ENCODE data around the gene EPN1. TPM values are rescaled to one million over a fixed set of nuclear protein-coding genes. Genes with fewer than 3 reads are reported as not detected.

The EPN1 gene
- polyA plus RNA-seq, 1 of the 3 experiments (the other 2 are of a cell fraction): 134 TPM

- H3K4me3 ChIP-seq (ENCODE audit: low read depth in 2 of 2, low read length in 1 of 2): no peak overlapping the region
- H3K9ac ChIP-seq: no peak overlapping the region
- TF ChIP-seq, protein P1, sequence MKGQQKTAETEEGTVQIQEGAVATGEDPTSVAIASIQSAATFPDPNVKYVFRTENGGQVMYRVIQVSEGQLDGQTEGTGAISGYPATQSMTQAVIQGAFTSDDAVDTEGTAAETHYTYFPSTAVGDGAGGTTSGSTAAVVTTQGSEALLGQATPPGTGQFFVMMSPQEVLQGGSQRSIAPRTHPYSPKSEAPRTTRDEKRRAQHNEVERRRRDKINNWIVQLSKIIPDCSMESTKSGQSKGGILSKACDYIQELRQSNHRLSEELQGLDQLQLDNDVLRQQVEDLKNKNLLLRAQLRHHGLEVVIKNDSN (IDR thresholded peaks at IDR 0.05; ENCODE audit: borderline replicate concordance, low read depth): no peak
- TF ChIP-seq MXI1 (IDR thresholded peaks at IDR 0.05; ENCODE audit: low read depth, low read length): no peak
- TF ChIP-seq NFIC (IDR thresholded peaks at IDR 0.05; ENCODE audit: borderline replicate concordance): no peak
- no peak for TF ChIP-seq FOXJ3 (CRISPR knock-in tag; IDR thresholded peaks at IDR 0.05)
- TF ChIP-seq GABPA (IDR thresholded peaks at IDR 0.05; ENCODE audit: low read depth): no peak
- TF ChIP-seq FOSL2 (IDR thresholded peaks at IDR 0.05; ENCODE audit: borderline replicate concordance, low read depth): no peak
- TF ChIP-seq TCF12 (IDR thresholded peaks at IDR 0.05): no peak
- TF ChIP-seq SIN3A (IDR thresholded peaks at IDR 0.05; ENCODE audit: borderline replicate concordance, low read depth, low read length): no peak
- no peak for TF ChIP-seq CTCF (IDR thresholded peaks at IDR 0.05)
- no peak for TF ChIP-seq POLR2AphosphoS5 (IDR thresholded peaks at IDR 0.05; ENCODE audit: low read depth, low read length)
- no peak for TF ChIP-seq EZH2phosphoT487 (IDR thresholded peaks at IDR 0.05; ENCODE audit: borderline replicate concordance, low read depth)
- TF ChIP-seq EP300 (IDR thresholded peaks at IDR 0.05; ENCODE audit: borderline replicate concordance in 1 of 2, low read depth in 1 of 2, low read length in 1 of 2): no peak
- TF ChIP-seq JUND (IDR thresholded peaks at IDR 0.05): no peak
- TF ChIP-seq MEF2A (IDR thresholded peaks at IDR 0.05; ENCODE audit: borderline replicate concordance, low read depth): no peak
- TF ChIP-seq, protein P2, sequence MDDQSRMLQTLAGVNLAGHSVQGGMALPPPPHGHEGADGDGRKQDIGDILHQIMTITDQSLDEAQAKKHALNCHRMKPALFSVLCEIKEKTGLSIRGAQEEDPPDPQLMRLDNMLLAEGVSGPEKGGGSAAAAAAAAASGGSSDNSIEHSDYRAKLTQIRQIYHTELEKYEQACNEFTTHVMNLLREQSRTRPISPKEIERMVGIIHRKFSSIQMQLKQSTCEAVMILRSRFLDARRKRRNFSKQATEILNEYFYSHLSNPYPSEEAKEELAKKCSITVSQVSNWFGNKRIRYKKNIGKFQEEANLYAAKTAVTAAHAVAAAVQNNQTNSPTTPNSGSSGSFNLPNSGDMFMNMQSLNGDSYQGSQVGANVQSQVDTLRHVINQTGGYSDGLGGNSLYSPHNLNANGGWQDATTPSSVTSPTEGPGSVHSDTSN (IDR thresholded peaks at IDR 0.05): no peak
- peaks cover 25% of the 10 kb centered on the region for H3F3A ChIP-seq (replicated peaks; ENCODE audit: insufficient read depth)
- H4K20me1 ChIP-seq (ENCODE audit: insufficient read depth): peaks cover 97% of the 10 kb centered on the region
- CTCF ChIA-PET: interaction anchor here (1.3 kb wide), 1 partner anchor 13 kb away, joined by 3 read pairs; the partner anchor contains the start of gene U2AF2
- no peaks in the 10 kb centered on the region for H3K9me3 ChIP-seq
- no peak overlapping the region for H3K27ac ChIP-seq (ENCODE audit: low read depth in 2 of 2, low read length in 1 of 2)
- DNase-seq: no peak
- peaks cover 89% of the 10 kb centered on the region for H3K79me2 ChIP-seq (ENCODE audit: insufficient read depth)
- 97% methylated on average over 10 of the region's 11 CpGs for WGBS (ENCODE audit: low lambda C conversion rate)
- no peaks in the 10 kb centered on the region for H3K9me2 ChIP-seq
- peaks cover 32 to 64% of the 10 kb centered on the region in 2 experiments for H3K36me3 ChIP-seq (replicated peaks in 1 of 2; ENCODE audit: control insufficient read depth in 1 of 2, insufficient read depth in 2 of 2, low read length in 1 of 2)
- POLR2A ChIA-PET: no interaction called here
- H3K27me3 ChIP-seq (ENCODE audit: insufficient read depth): no peaks in the 10 kb centered on the region
- H3K4me1 ChIP-seq (ENCODE audit: control insufficient read depth in 1 of 2, insufficient read depth in 2 of 2, low read depth in 1 of 2, low read length in 1 of 2): peaks cover 0 to 7% of the 10 kb centered on the region in 2 experiments; a peak in 2 of 4 replicates
- no peak overlapping the region for H3K4me2 ChIP-seq
- no peak overlapping the region for H2AFZ ChIP-seq (ENCODE audit: low read depth)
These were observed 7.1 kb upstream of the EPN1 start for GRCh38 chr19:55667958-55668357.

Data from SK-N-SH (cell line).